HG03457 (cell line): Measurements from ENCODE around the gene ICE1.

Source experiments
- ATAC-seq: cut with Tn5 transposase; IDR thresholded peaks from one replicate; pipeline ENCODE4 v1.9.1; 2021; ENCODE audit warnings: moderate number of reproducible peaks; ENCODE audit not compliant: unreplicated experiment

ICE1 gene

GRCh38 chr5:5524327-5524726, 101.8 kb downstream of the ICE1 start:
- ATAC-seq: no peak

GRCh38 chr5:5531371-5531770, 108.9 kb downstream of the ICE1 start:
- no peak for ATAC-seq

- ATAC-seq: no peak
Measured at GRCh38 chr5:5532306-5533076, 110.0 kb downstream of the ICE1 start.

GRCh38 chr5:5533927-5534326, 111.5 kb downstream of the ICE1 start:
- ATAC-seq: no peak

- ATAC-seq: no peak
Measured at GRCh38 chr5:5534333-5534732, 111.9 kb downstream of the ICE1 start.

- ATAC-seq: no peak
Measured at GRCh38 chr5:5536871-5537270, 114.4 kb downstream of the ICE1 start.

GRCh38 chr5:5537426-5537825, 114.9 kb downstream of the ICE1 start:
- no peak for ATAC-seq

- ATAC-seq: no peak
Measured at GRCh38 chr5:5539590-5539989, 117.1 kb downstream of the ICE1 start.
